GM12872 (cell line): ENCODE measurements around the gene C9.
A peak's percentile ranks its signal among the peaks of the same experiment; 100 is the strongest.

Experiments
- CTCF ChIP-seq: IDR thresholded peaks from 3 replicates; pipeline ENCODE4 v1.5.1; 2011; ENCODE audit warnings: low read depth, mild to moderate bottlenecking, low read length, moderate library complexity; ENCODE audit not compliant: insufficient read depth

The C9 gene

GRCh38 chr5:39284552-39284951 lies 79.7 kb downstream of the C9 start:
- TF ChIP-seq CTCF = no peak

GRCh38 chr5:39283231-39283818 lies 81.0 kb downstream of the C9 start:
- TF ChIP-seq CTCF = peak; percentile 70

GRCh38 chr5:39282561-39282960 lies 81.7 kb downstream of the C9 start:
- TF ChIP-seq CTCF = no peak

- no peak for TF ChIP-seq CTCF
Observed at GRCh38 chr5:39274398-39275085, 89.8 kb downstream of the C9 start.

- TF ChIP-seq CTCF = no peak
Observed at GRCh38 chr5:39273314-39273954, 90.9 kb downstream of the C9 start.

- no peak for TF ChIP-seq CTCF
Observed at GRCh38 chr5:39270225-39270848, 94.0 kb downstream of the C9 start.

- no peak for TF ChIP-seq CTCF
Observed at GRCh38 chr5:39267186-39267585, 97.1 kb downstream of the C9 start.
